ENCODE data around the gene HLA-DRA. TPM values are rescaled to one million over a fixed set of nuclear protein-coding genes. Genes with fewer than 3 reads are reported as not detected.
"Not testable (repeated sequence)": the region's sequence is repeated elsewhere in the genome, so short reads cannot be mapped to it uniquely, and the experiment has no call there.

The HLA-DRA gene
- total RNA-seq, 2 donors from 2014 or later, result 9.2 to 18.8 TPM

- DNase-seq (peak; percentile 83 to 88), ATAC-seq (replicated peaks in 1 of 2) (peak; percentile 84 to 90)
- no peak overlapping the region for H3K4me3 Mint-ChIP-seq
- H3K27ac Mint-ChIP-seq, result no peak overlapping the region
- H3K36me3 Mint-ChIP-seq (ENCODE audit: insufficient read depth in 2 of 2), result no peaks in the 10 kb centered on the region
- peaks cover 13% of the 10 kb centered on the region for H3K4me1 Mint-ChIP-seq (ENCODE audit: low read depth)
- peaks cover 64% of the 10 kb centered on the region for H3K27me3 Mint-ChIP-seq (ENCODE audit: low read depth)
- no peaks in the 10 kb centered on the region for H3K9me3 Mint-ChIP-seq
Measured at GRCh38 chr6:32413427-32414047, 26.1 kb upstream of the HLA-DRA start.

- Mint-ChIP-seq H3K27me3 (ENCODE audit: low read depth) (peaks cover 75% of the 10 kb centered on the region), H3K4me3 (peak overlapping the region; percentile 45 to 53), H3K27ac (no peak overlapping the region), H3K36me3 (ENCODE audit: insufficient read depth in 2 of 2) (no peaks in the 10 kb centered on the region), H3K9me3 (no peaks in the 10 kb centered on the region), H3K4me1 (ENCODE audit: low read depth) (peaks cover 13% of the 10 kb centered on the region)
- DNase-seq, result peak; percentile 77 to 78
- ATAC-seq (replicated peaks in 1 of 2), result peak; percentile 55 to 60
Measured at GRCh38 chr6:32415521-32416019, 24.1 kb upstream of the HLA-DRA start.

- H3K4me3 Mint-ChIP-seq, result no peak overlapping the region
- H3K4me1 Mint-ChIP-seq (ENCODE audit: low read depth), result peaks cover 13% of the 10 kb centered on the region
- no peaks in the 10 kb centered on the region for H3K36me3 Mint-ChIP-seq (ENCODE audit: insufficient read depth in 2 of 2)
- H3K27me3 Mint-ChIP-seq (ENCODE audit: low read depth), result peaks cover 74% of the 10 kb centered on the region
- no peaks in the 10 kb centered on the region for H3K9me3 Mint-ChIP-seq
- H3K27ac Mint-ChIP-seq, result no peak overlapping the region
- ATAC-seq (replicated peaks in 1 of 2) (no peak), DNase-seq (no peak)
Measured at GRCh38 chr6:32416036-32416435, 23.7 kb upstream of the HLA-DRA start.

- Mint-ChIP-seq H3K4me1 (ENCODE audit: low read depth) (no peaks in the 10 kb centered on the region), H3K4me3 (no peak overlapping the region), H3K27ac (no peak overlapping the region), H3K9me3 (no peaks in the 10 kb centered on the region), H3K27me3 (ENCODE audit: low read depth) (peaks cover 23% of the 10 kb centered on the region), H3K36me3 (ENCODE audit: insufficient read depth in 2 of 2) (no peaks in the 10 kb centered on the region)
- ATAC-seq (replicated peaks in 1 of 2) (no peak), DNase-seq (no peak)
Measured at GRCh38 chr6:32424589-32425300, 14.9 kb upstream of the HLA-DRA start.

- Mint-ChIP-seq H3K27me3 (ENCODE audit: low read depth) (peaks cover 14% of the 10 kb centered on the region), H3K4me1 (ENCODE audit: low read depth) (no peaks in the 10 kb centered on the region), H3K27ac (no peak overlapping the region), H3K4me3 (no peak overlapping the region), H3K9me3 (no peaks in the 10 kb centered on the region), H3K36me3 (ENCODE audit: insufficient read depth in 2 of 2) (no peaks in the 10 kb centered on the region)
- no peak for ATAC-seq (replicated peaks in 1 of 2)
- no peak for DNase-seq
Measured at GRCh38 chr6:32426338-32426737, 13.3 kb upstream of the HLA-DRA start.

GRCh38 chr6:32427218-32427617, 12.5 kb upstream of the HLA-DRA start:
- no peak overlapping the region for H3K4me3 Mint-ChIP-seq
- no peak for ATAC-seq (replicated peaks in 1 of 2)
- no peak overlapping the region for H3K27ac Mint-ChIP-seq
- H3K36me3 Mint-ChIP-seq (ENCODE audit: insufficient read depth in 2 of 2), result no peaks in the 10 kb centered on the region
- H3K27me3 Mint-ChIP-seq (ENCODE audit: low read depth), result peaks cover 7% of the 10 kb centered on the region
- no peak for DNase-seq
- no peaks in the 10 kb centered on the region for H3K9me3 Mint-ChIP-seq
- no peaks in the 10 kb centered on the region for H3K4me1 Mint-ChIP-seq (ENCODE audit: low read depth)

- H3K36me3 Mint-ChIP-seq (ENCODE audit: insufficient read depth in 2 of 2), result no peaks in the 10 kb centered on the region
- H3K27me3 Mint-ChIP-seq (ENCODE audit: low read depth), result peaks cover 9% of the 10 kb centered on the region
- no peak overlapping the region for H3K4me3 Mint-ChIP-seq
- H3K9me3 Mint-ChIP-seq, result no peaks in the 10 kb centered on the region
- ATAC-seq (replicated peaks in 1 of 2), result no peak
- no peak for DNase-seq
- H3K4me1 Mint-ChIP-seq (ENCODE audit: low read depth), result no peaks in the 10 kb centered on the region
- no peak overlapping the region for H3K27ac Mint-ChIP-seq
Measured at GRCh38 chr6:32427934-32428474, 11.7 kb upstream of the HLA-DRA start.

- ATAC-seq (replicated peaks in 1 of 2), result no peak
- no peaks in the 10 kb centered on the region for H3K4me1 Mint-ChIP-seq (ENCODE audit: low read depth)
Measured at GRCh38 chr6:32430179-32430578, 9.5 kb upstream of the HLA-DRA start.

GRCh38 chr6:32431142-32431541, 8.5 kb upstream of the HLA-DRA start:
- Mint-ChIP-seq H3K27me3 (ENCODE audit: low read depth) (peaks cover 7% of the 10 kb centered on the region), H3K27ac (no peak overlapping the region), H3K9me3 (no peaks in the 10 kb centered on the region), H3K36me3 (ENCODE audit: insufficient read depth in 2 of 2) (no peaks in the 10 kb centered on the region), H3K4me3 (no peak overlapping the region), H3K4me1 (ENCODE audit: low read depth) (no peaks in the 10 kb centered on the region)
- ATAC-seq (replicated peaks in 1 of 2) (no peak), DNase-seq (no peak)

More at GRCh38 chr6:32430179-32430578, 9.5 kb upstream of the HLA-DRA start:
- Mint-ChIP-seq H3K27ac (no peak overlapping the region), H3K9me3 (no peaks in the 10 kb centered on the region), H3K27me3 (ENCODE audit: low read depth) (peaks cover 7% of the 10 kb centered on the region), H3K4me3 (no peak overlapping the region), H3K36me3 (ENCODE audit: insufficient read depth in 2 of 2) (no peaks in the 10 kb centered on the region)
- DNase-seq, result no peak

GRCh38 chr6:32432050-32432450, 7.6 kb upstream of the HLA-DRA start:
- Mint-ChIP-seq H3K4me1 (ENCODE audit: low read depth) (peaks cover 2% of the 10 kb centered on the region), H3K36me3 (ENCODE audit: insufficient read depth in 2 of 2) (no peaks in the 10 kb centered on the region), H3K27ac (no peak overlapping the region), H3K9me3 (no peaks in the 10 kb centered on the region), H3K27me3 (ENCODE audit: low read depth) (peaks cover 7% of the 10 kb centered on the region), H3K4me3 (no peak overlapping the region)
- no peak for DNase-seq
- ATAC-seq (replicated peaks in 1 of 2), result no peak

- DNase-seq; H3K36me3 Mint-ChIP-seq (ENCODE audit: insufficient read depth in 2 of 2); ATAC-seq (replicated peaks in 1 of 2); H3K27ac Mint-ChIP-seq; H3K4me3 Mint-ChIP-seq; H3K4me1 Mint-ChIP-seq (ENCODE audit: low read depth); H3K9me3 Mint-ChIP-seq; H3K27me3 Mint-ChIP-seq (ENCODE audit: low read depth): not testable (repeated sequence)
Measured at GRCh38 chr6:32433950-32434349, 5.7 kb upstream of the HLA-DRA start.

GRCh38 chr6:32436186-32436585, 3.5 kb upstream of the HLA-DRA start:
- Mint-ChIP-seq H3K27me3 (ENCODE audit: low read depth) (peaks cover 30% of the 10 kb centered on the region), H3K27ac (no peak overlapping the region), H3K36me3 (ENCODE audit: insufficient read depth in 2 of 2) (no peaks in the 10 kb centered on the region), H3K4me3 (no peak overlapping the region), H3K9me3 (no peaks in the 10 kb centered on the region), H3K4me1 (ENCODE audit: low read depth) (peaks cover 16% of the 10 kb centered on the region)
- ATAC-seq (replicated peaks in 1 of 2), result no peak
- DNase-seq, result no peak

GRCh38 chr6:32436995-32437836, 2.5 kb upstream of the HLA-DRA start:
- no peak overlapping the region for H3K4me3 Mint-ChIP-seq
- no peaks in the 10 kb centered on the region for H3K36me3 Mint-ChIP-seq (ENCODE audit: insufficient read depth in 2 of 2)
- no peaks in the 10 kb centered on the region for H3K9me3 Mint-ChIP-seq
- peaks cover 38% of the 10 kb centered on the region for H3K27me3 Mint-ChIP-seq (ENCODE audit: low read depth)
- DNase-seq, result no peak
- no peak overlapping the region for H3K27ac Mint-ChIP-seq
- H3K4me1 Mint-ChIP-seq (ENCODE audit: low read depth), result peaks cover 16% of the 10 kb centered on the region
- peak; percentile 47 to 70 for ATAC-seq (replicated peaks in 1 of 2)

All from activated T-cell treated with anti-CD3 and anti-CD28 coated beads, Interleukin-2, amount 50 U/mL, for 72 hours (primary cell).